Hepatocyte (in vitro differentiated cells): ENCODE data around the gene ASB4.

ENCODE experiments used
- EZH2 ChIP-seq: fragments of 200-600 bp; sonication (generic); IDR thresholded peaks from 2 replicates; pipeline ENCODE4 v1.6.1; 2016; ENCODE audit warnings: antibody characterized with exemption, mild to moderate bottlenecking, borderline replicate concordance
- TF ChIP-seq, protein P1 (sequence below): fragments of 200-600 bp; sonication (generic); IDR thresholded peaks from 2 replicates; pipeline ENCODE4 v1.5.1; 2016; ENCODE audit warnings: antibody characterized with exemption, mild to moderate bottlenecking; ENCODE audit not compliant: poor library complexity

DNA sequence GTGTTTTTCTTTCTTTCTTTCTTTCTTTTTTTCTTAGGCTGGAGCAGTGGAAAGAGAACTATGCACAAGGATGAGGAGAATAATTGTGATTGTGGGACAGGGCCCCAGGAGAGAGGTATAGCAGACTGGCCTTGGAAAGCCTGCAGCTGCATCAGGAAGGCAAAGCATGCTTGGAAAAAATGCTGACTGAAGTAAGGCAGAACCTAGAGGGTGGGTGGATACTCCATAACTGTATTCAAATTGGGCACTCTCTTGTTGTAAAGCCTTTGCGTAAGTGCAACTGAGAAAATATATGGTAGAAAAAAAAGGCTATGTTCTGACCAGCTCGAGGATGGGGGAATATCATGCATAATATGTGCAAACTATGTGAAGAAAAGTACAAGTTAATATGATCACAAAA, 71.0 kb downstream of the ASB4 start:
- TF ChIP-seq, protein P1, sequence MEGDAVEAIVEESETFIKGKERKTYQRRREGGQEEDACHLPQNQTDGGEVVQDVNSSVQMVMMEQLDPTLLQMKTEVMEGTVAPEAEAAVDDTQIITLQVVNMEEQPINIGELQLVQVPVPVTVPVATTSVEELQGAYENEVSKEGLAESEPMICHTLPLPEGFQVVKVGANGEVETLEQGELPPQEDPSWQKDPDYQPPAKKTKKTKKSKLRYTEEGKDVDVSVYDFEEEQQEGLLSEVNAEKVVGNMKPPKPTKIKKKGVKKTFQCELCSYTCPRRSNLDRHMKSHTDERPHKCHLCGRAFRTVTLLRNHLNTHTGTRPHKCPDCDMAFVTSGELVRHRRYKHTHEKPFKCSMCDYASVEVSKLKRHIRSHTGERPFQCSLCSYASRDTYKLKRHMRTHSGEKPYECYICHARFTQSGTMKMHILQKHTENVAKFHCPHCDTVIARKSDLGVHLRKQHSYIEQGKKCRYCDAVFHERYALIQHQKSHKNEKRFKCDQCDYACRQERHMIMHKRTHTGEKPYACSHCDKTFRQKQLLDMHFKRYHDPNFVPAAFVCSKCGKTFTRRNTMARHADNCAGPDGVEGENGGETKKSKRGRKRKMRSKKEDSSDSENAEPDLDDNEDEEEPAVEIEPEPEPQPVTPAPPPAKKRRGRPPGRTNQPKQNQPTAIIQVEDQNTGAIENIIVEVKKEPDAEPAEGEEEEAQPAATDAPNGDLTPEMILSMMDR: no peak
- no peak for TF ChIP-seq EZH2
